Activated CD8-positive, alpha-beta memory T cell treated with anti-CD3 and anti-CD28 coated beads, Interleukin-2, amount 10 ng/mL, durations not matched to agents 7 days and 5 days (primary cell): ENCODE data around the gene FSIP2. TPM values are rescaled to one million over a fixed set of nuclear protein-coding genes. Genes with fewer than 3 reads are reported as not detected.

Experiments
- ATAC-seq: fragments of 150-1000 bp; cut with Tn5 transposase; one replicate; pipeline ENCODE4 v1.10.0; 2021; ENCODE audit warnings: moderate library complexity
- CTCF ChIA-PET: fragments of 350-600 bp; sonication (Branson Sonifier 250); formaldehyde crosslinking; loops from one replicate; lab custom pipeline; 2021; ENCODE audit warnings: antibody characterized with exemption; lab: Charles Lee
- DNase-seq: peaks from one replicate; pipeline ENCODE4 v3.0.0-alpha.2; 2020
- H3K27ac Mint-ChIP-seq: one replicate; pipeline ENCODE4 v1.8.0; 2021; ENCODE audit warnings: mild to moderate bottlenecking, mixed read lengths
- H3K27me3 Mint-ChIP-seq: one replicate; pipeline ENCODE4 v1.8.0; 2021; ENCODE audit warnings: mixed read lengths
- H3K36me3 Mint-ChIP-seq: one replicate; pipeline ENCODE4 v1.8.0; 2021; ENCODE audit warnings: mild to moderate bottlenecking, mixed read lengths
- H3K4me1 Mint-ChIP-seq: one replicate; pipeline ENCODE4 v1.8.0; 2021; ENCODE audit warnings: mixed read lengths
- H3K4me3 Mint-ChIP-seq: one replicate; pipeline ENCODE4 v1.8.0; 2021; ENCODE audit warnings: mild to moderate bottlenecking, moderate library complexity, mixed read lengths
- H3K9me3 Mint-ChIP-seq: one replicate; pipeline ENCODE4 v1.8.0; 2022; ENCODE audit warnings: low read depth, mixed read lengths
- total RNA-seq, 2 experiments: library from RNA; stranded (reverse); gene quantifications; one replicate each; pipeline ENCODE4 v1.2.3, GENCODE V29; 2021

The FSIP2 gene
- total RNA-seq, 2 experiments from 2014 or later = 0.09 TPM

DNA sequence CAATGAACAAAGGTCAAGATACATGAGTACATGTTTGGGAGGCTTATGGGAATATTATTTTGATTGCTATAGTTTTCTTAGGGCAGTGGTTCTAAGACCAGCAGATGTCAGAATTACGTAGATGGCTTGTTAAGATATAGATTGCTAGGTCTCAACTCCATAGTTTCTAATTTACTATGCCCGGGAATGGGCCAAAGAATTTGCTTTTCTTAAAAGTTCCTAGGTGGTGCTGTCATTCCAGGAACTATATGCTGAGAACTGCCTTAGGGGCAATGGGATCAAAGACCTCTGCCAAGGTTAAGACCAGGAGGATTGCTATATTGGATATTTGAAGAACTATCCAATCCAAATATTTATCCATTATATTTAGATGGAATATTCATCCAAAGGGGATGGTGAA, 141.8 kb downstream of the FSIP2 start:
- CTCF ChIA-PET = no interaction called here
- DNase-seq (no peak), ATAC-seq (no peak)
- Mint-ChIP-seq H3K36me3 (no peaks in the 10 kb centered on the region), H3K4me1 (no peaks in the 10 kb centered on the region), H3K27ac (no peak overlapping the region), H3K27me3 (no peaks in the 10 kb centered on the region), H3K9me3 (no peaks in the 10 kb centered on the region), H3K4me3 (no peak overlapping the region)
